HG03469 (cell line): ENCODE measurements around the gene SEC11A.

Experiments used
- ATAC-seq: cut with Tn5 transposase; IDR thresholded peaks from one replicate; pipeline ENCODE4 v1.9.1; 2021; ENCODE audit warnings: mild to moderate bottlenecking, moderate library complexity, moderate number of reproducible peaks; ENCODE audit not compliant: unreplicated experiment

The SEC11A gene

DNA sequence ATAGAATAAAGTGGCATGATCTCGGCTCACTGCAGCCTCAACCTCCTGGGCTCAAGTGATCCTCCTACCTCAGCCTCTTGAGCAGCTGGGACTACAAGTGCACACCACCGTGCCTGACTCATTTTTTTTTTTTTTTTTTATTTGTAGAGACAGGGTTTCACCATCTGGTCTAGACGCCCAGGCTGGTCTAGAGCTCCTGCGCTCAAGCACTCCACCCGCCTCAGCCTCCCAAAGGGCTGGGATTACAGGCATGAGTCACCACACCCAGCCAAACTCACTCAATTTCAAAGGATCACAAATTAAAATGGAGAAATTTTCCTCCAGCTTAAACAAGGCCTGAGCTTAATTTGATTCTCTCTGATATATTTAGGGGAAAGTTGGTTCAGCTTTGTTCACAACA, 30.6 kb downstream of the SEC11A start:
- ATAC-seq, result no peak

DNA sequence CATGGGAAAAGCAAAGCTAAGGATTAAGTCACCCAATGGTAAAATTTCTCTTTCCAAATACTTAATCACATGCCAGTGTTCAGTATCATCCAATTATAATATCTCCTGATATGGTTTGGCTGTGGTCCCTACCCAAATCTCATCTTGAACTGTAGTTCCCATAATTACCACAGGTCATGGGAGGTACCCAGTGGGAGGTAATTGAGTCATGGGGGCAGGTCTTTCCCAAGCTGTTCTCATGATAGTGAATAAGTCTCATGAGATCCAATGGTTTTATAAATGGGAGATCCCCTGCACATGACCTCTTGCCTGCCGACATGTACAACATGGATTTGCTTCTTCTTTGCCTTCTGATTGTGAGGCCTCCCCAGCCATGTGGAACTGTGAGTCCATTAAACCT, 31.8 kb downstream of the SEC11A start:
- no peak for ATAC-seq

DNA sequence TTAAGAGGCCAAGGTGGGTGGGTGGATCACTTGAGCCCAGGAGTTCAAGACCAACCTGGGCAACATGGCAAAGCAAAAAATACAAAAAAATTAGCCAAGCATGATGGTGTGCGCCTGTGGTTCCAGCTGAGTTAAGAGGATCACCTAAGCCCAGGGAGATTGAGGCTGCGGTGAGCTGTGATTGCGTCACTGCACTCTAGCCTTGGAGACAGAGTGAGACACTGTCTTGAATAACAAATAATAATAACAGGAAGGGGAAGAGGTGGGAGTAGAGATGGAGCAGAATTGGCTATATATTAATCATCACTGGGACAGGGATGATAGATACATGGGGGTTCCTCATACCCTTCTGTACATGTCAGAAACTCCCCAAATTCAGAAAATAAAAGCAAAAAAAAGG, 34.1 kb downstream of the SEC11A start:
- no peak for ATAC-seq

DNA sequence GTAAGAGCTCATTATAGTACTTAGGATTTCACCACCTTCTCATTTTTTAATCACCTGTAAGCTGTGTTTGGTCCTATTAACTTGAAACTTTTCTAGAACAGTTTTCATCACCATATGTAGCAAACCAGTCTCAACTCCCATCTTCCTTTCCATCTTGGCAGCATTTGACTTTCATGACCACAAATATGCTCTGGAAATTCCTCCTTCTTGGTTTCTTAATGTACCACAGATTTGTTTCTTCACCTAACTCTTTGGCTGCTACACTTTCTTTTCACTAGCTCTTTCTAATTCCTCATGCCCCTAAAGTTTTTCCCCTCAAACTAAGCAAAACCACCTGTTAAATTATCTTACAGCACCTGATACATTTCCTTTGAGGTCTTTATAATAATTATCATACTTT, 44.7 kb downstream of the SEC11A start:
- no peak for ATAC-seq

DNA sequence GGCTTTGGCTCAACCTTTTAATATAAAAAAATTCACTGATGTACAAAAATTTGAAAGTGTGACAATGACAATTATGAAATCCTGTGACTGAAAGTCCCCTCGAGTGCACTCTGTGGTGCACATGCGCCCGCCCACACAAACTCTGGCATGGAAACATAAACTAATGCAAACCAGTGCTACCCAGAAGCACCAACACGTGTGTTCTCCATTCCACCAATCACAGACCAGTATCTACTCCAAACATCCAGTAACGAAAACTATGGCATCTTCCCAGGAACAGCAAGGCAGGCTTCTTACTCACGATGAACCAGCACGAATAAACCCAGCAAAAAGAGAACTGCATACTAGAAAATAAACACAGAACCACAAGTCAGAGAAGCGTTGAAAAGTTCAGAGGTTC, 46.2 kb downstream of the SEC11A start:
- ATAC-seq, result no peak

DNA sequence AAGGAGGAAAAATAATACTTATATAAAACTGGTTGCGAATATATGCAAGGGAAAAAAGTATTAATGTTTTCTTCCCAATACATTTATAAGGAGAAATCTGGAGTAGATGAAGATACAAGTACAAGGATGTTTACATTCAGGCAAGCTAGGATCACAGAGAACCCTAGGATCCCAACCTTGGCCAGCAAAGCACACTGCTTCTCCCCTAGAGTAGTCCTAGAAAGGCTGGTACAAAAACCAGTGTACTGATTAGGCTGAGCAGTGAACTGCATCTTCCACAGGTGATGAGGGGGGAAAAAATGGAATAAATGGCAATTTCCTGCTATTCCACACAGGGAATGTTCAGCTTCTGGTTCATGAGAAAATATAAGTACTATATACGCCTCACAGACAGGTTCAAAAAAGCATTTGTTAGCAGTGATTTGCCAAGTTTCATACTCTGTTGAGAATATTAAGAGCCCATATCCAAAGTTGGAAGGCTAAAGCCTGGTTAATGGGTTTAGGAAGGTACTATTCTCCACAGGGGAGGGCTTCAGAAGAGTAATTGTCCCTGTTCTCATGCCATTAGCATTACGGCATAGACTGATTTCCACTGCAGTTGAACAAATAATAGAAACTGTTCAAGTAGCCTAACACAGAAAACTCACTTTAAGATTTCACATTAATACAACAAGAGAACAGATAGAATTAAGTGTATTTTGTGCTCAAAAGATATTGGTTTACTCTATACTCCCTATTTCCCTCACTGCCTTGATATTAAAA, 47.5 kb downstream of the SEC11A start:
- no peak for ATAC-seq

DNA sequence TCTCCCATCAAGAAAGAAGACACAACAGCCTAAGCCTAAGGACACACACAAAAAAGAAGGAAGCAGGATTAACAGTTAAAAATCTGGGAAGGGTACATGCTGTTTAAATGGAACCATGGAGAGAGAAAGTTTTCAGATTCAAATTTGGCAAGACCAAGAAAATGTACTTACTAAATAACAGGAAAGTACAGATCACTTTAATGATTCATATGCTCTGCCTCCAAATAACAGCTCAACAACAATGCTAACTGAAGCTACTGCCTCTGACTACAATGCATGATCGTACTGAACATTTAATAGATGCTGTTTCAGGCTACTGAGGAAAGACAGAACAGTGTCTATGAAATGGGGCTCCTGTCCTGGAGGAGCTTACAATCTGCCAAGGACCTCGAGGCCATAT, 49.6 kb downstream of the SEC11A start:
- ATAC-seq, result no peak

DNA sequence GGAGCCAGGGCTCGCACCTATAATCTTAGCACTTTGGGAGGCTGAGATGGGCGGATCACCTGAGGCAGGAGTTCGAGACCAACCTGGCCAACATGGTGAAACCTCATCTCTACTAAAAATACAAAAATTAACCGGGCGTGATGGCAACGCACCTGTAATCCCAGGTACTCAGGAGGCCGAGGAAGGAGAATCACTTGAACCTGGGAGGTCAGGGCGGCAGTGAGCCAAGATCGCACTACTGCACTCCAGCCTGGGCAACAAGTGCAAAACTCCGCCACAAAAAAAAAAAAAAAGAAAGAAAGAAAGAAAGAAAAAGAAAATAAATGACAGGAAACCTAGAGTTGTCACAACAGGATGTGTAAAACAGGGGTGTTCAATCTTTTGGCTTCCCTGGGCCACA, 54.9 kb downstream of the SEC11A start:
- no peak for ATAC-seq

DNA sequence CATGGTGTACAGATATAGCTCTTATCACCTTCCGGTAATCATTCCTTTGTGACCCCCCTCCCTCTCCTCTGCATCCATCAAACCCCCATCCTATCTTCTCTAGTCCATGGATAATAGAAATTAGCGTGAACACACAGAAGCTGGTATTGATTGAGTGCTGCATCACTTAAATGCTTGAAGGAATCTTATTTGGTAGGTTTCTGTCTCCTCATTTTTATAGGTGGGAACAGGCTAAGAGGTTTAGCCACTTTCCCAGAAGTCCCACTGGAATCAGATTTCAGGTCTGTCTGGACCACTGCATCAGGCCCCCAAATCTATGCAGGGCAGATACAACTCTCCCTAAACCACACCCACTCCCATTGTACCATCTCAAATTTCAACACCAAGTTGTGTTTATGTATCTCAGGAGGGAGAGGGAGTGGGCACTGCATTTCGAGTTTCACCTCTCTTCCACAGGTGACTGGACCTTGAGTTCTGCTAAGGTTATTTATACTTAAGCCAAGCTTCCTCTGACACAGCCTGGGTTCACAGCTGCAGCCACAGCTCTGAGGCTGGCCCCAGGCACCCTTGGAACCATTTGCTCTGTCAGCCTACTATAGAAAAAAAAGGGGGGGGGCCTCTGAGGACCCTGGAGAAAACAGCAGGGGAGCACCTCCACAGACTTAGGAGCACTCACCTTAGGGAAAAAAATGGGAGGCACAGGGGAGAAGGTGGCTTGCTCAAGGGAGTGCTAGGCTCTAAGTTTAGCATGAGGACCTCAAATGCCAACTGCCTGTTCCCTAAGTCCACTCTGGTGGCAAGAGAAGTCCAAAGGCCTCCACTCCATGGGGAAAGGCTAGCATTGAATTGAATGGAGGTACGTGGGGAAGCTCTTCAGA, 55.8 kb downstream of the SEC11A start:
- ATAC-seq, result no peak

DNA sequence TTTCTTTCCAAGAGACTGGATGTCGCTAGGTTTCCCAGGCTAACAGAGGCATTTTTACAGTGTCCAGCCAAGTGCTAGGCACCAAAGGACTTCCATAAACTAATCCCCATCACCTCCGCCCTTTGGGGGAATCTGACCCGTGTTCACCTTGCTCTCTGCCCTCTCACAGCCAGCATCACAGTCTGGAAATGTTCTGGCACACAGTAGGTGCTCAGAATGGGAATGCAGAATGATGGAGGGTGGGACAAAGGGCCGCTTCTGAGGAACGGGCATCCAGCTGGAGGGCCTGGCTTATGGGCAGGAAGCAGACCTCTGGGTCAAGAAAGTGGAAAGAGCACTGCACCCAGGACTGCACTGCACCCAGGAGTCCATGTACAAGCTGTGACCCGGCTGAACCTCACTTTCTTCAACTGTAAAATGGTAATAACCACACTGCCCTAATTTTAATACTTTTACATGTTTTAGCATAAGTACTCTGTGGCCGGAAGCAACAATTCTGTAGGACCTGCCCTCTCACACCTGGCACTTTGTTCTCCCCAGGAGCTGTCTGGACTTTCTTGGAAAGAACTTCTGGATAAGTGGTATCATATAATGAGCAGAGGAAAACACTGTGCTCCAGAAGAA, 57.0 kb downstream of the SEC11A start:
- no peak for ATAC-seq

DNA sequence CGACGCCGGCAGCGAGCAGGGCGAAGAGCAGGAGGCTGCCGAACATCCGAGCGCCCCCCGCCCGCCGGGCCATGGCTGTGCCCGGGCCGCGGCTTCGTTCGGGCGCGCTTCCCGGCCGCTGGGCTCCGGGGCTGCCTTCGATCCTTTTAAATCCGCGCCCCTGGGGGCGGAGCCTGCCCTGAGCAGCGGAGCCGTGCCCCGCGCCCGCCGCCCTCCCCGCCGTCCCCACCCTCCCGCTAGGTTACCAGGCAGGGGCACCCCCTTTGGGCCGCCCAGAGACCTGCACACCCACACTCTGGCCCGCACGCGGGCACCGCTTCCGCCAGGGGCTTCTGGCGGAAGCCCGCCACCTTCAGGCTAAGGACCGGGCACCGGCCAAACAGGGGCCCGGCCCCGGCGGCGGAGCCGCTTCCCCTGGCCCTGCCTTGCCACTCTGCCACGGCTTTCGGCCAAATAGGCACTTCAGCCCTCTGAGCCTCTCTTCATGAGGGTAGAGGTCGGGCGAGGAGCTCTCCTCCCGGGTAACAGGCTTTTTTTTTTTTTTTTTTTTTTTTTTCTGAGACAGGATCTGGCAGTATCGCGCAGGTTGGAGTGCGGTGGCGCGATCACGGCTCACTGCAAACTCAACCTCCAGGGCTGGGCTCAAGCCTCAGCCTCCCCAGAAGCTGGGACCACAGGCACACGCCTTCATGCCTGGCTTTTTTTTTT, 57.7 kb downstream of the SEC11A start, which contains the start of gene NMB:
Gene NMB (minus strand): TSS at position 120 of the 708 bp plus-strand sequence. CDS start 47 bp downstream, at position 73.
- ATAC-seq, result peak; percentile 55

DNA sequence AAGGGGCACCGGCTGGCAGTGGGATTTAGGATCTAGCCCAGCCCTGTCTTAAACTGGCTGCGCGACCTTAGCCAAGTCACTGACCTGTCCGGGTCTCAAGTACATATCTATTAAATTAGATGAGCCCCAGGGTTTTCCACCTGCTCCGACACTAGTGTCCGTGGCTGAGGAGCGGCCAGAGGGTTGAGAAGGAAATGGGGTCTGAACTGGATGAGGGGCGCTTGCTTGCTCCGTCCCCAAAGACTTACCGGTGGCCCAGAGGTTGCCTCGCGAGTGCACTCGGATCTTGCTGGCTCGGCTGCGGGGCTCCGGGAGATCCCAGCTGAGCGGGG, 58.2 kb downstream of the SEC11A start:
- no peak for ATAC-seq

DNA sequence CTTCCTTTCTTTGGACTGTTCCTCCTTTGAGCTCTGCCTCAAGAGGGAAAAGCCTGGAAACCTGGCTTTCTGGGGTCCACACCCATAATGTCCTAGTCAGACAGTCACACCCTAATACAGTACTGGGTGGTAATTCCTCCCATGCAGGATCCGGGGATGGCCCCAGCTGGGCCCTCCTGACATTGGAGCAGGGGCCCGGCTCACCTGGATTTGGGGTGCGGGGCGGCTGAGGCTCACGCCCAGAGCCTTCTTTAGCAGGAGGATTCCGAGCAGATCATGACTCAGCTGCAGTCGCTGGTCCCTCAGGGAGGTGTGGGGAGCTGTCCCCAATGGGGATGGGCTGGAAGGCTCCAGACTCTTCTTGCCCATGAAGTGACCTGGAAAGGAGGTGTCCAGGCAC, 59.0 kb downstream of the SEC11A start:
- no peak for ATAC-seq

DNA sequence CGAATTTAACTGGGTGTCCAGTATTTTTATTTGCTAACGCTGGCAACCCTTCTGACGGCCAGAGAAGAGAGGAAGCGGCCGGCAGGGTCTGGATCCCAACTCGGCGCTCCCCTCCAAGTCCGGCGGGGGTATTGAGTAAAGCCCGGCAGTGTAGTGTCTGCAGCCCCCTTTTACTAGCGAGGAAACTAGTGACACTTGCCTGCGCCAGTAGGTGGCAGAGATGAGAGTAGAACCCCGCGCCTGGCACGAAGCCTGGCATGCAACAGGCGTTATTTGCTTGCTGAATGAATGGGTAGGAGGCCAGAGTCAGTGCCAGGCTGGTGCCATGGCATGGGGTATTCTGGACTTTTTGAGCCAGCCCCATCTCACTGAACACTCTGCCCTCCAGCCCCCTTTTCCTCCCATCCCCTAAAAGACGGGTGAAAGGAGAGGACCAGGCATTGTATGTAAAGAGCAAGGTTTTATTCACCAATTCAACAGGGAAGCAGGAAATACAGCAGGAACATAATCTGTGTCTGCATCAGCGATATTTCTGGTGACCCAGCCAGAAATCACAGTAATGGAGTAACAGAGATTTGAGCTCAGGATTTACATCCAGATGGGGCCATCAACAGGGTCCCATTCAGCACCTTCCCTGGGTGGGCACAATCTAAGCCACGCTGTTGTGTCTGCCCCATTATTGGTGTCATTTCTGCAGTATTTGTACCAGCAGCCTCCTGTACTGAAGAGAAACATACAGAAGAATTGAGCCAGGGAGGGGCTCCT, 61.1 kb downstream of the SEC11A start:
- ATAC-seq, result no peak

DNA sequence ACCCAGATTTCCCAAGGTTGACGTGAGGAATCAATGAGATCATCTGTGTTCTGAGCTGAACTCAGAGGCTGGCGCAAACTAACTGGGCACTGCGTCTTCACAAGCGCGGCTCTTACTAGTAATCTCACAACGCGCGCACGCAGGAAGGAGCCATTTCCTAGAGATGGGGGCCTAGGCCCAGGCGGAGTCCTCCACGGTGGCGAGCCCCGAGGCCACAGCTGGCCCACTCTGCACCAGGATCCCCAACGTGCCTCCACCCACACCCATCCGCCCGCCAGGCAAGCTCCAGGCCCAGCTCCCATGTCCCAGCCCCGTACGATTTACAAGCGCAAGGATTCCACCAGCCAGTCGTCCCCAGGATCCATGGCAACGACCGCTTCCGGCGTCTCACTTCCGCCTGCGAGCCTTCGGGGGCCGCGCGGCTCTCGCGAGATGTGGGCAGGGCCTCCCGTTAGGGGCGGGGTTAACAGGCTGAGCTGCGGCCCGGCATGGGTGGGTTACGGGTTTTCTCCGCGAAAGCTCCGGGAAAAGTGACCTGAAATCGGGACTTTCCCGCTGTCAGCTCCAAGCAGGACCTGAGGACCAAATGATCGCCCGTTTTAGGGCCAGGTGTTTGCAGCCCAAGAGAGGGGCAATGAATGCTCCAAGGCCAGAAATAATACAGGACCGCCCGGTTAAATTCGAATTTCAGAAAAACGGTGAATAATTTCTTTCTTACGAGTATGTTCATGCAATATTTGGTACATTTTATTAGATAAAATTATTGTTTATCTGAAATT, 61.8 kb downstream of the SEC11A start, which contains the start of gene WDR73:
Gene WDR73 (minus strand): TSS at position 374 of the 779 bp plus-strand sequence. CDS start 9 bp downstream, at position 365.
- peak; percentile 69 for ATAC-seq

DNA sequence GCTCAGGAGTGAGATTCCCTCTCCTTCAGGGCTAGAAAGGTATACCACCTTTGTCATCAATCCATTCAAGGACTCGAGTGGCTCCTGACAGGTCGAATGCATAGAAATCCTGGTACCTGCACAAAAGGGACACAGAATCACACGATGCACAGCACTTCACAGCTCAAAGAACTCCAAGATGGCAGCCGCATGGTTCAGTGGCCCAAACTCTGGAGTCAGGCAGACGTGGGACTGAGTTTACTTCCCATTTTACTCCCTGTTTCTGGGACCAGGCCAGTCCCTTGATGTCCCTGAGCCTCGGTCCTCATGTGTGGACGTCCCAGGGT, 62.4 kb downstream of the SEC11A start:
- no peak for ATAC-seq

DNA sequence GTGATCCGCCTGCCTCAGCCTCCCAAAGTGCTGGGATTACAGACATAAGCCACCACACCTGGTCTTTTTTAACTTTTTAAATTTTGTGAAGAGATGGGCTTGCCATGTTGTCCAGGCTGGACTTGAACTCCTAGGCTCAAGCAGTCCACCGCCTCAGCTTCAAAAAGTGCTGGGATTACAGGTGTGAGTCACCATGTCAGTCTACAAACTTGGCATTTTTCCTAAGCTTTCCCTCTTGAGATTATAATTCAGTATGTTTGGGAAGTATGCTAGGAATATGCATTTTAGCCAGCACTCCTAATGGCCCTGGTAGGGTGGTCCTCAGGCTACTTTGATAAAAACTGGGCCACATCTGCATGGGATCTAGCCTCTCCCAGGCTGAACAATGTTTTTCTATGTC, 66.2 kb downstream of the SEC11A start:
- no peak for ATAC-seq

DNA sequence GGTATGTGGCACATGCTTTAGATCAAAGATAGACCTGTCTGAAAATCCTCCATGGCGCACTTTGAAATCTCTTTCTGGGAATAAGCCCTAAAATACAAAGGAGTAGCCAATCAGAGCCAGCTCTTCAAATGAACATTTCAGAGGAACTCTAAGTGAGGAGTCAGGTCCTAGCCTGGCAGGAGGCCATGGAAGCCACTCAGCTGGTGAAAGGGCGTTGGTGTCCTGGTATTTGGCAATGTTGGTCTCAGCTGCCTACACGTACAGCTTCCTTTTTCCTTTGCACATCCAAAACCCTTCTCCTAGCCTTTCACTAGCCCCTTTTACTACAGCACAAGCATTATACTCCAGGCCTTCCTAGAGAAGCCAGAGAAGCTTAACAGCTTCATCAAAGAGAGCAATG, 67.4 kb downstream of the SEC11A start:
- no peak for ATAC-seq

DNA sequence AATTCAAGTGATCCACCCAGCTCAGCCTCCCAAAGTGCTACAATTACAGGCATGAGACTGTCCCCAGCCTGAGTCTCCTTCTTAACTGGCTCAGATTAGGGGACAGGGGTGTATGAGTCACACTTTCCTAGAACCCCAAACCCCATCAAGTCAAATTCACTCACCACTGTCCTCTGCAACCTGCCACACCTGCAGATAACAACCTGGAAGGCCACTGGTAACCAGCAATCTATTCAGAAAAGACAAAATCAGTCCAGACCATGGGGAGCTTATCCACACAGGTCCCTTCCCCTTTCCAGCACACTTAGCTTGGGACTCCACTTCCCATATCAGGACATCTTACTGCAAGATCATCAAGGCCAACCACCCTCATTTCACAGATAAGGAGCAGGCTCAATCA, 68.2 kb downstream of the SEC11A start:
- ATAC-seq, result no peak

DNA sequence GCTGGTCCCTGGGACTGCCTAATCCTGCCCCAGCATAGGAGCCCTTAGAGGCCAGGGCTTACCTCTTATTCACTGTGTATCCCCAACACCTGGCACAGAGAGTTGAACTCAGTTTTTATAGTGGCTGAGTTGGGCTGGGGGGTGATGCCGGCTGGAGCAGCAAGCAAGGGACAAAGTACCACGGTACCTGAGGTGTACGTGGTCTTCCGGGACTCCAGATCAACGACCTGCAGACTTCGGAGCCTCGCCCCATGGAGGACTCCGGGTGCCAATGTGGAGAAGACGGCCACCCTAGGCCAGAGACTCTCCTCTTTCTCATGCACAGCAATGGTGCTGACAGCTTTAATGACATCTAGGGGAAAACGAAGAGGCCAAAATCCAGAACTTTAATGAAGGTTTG, 69.9 kb downstream of the SEC11A start:
- ATAC-seq, result no peak
